Neuronal stem cell (in vitro differentiated cells): ENCODE data around the gene CCL24.

Experiments used
- DNase-seq: peaks from one replicate; pipeline ENCODE4 v3.0.0-alpha.2; 2013; ENCODE audit warnings: low spot score
- H2AFZ ChIP-seq: one replicate; pipeline ENCODE4 v1.6.1; 2013; ENCODE audit warnings: mild to moderate bottlenecking, low read length, inconsistent platforms
- H2AK5ac ChIP-seq: 2 replicates; pipeline ENCODE4 v1.6.1; 2013; ENCODE audit warnings: low read depth, mild to moderate bottlenecking, inconsistent platforms, low read length, moderate library complexity, mixed read lengths
- H2BK120ac ChIP-seq: 2 replicates; pipeline ENCODE4 v1.6.1; 2013; ENCODE audit warnings: low read depth, mild to moderate bottlenecking, inconsistent platforms, low read length, moderate library complexity, mixed read lengths
- H2BK12ac ChIP-seq: one replicate; pipeline ENCODE4 v1.6.1; 2013; ENCODE audit warnings: low read length, inconsistent platforms
- H2BK15ac ChIP-seq: 2 replicates; pipeline ENCODE4 v1.6.1; 2013; ENCODE audit warnings: mild to moderate bottlenecking, low read length, inconsistent platforms, mixed read lengths
- H2BK5ac ChIP-seq: one replicate; pipeline ENCODE4 v1.6.1; 2013; ENCODE audit warnings: inconsistent platforms, mild to moderate bottlenecking, low read length, moderate library complexity
- H3K14ac ChIP-seq: one replicate; pipeline ENCODE4 v1.6.1; 2013; ENCODE audit warnings: low read length, inconsistent platforms
- H3K18ac ChIP-seq: 2 replicates; pipeline ENCODE4 v1.6.1; 2013; ENCODE audit warnings: low read length, inconsistent platforms
- H3K23ac ChIP-seq: 2 replicates; pipeline ENCODE4 v1.6.1; 2013; ENCODE audit warnings: low read depth, mild to moderate bottlenecking, mixed read lengths, low read length, inconsistent platforms; ENCODE audit not compliant: poor library complexity
- H3K27ac ChIP-seq: replicated peaks from 3 replicates; pipeline ENCODE4 v1.5.1; 2013; ENCODE audit warnings: low read length, inconsistent platforms
- H3K27me3 ChIP-seq, 3 experiments: 2 replicates each; pipeline ENCODE4 v1.6.1; 2013; ENCODE audit warnings: low read length in 3 of 3, mild to moderate bottlenecking in 2 of 3, inconsistent platforms in 1 of 3, low read depth in 1 of 3, mixed read lengths in 1 of 3, moderate library complexity in 1 of 3; ENCODE audit not compliant: control insufficient read depth in 3 of 3, insufficient read depth in 3 of 3
- H3K36me3 ChIP-seq, 2 donors: replicated peaks in 1 of 2; 2 replicates each; pipeline ENCODE4 v1.6.1; 2013; ENCODE audit warnings: low read length in 2 of 2; ENCODE audit not compliant: control insufficient read depth in 2 of 2, insufficient read depth in 2 of 2
- H3K4ac ChIP-seq: 2 replicates; pipeline ENCODE4 v1.6.1; 2013; ENCODE audit warnings: inconsistent platforms, mild to moderate bottlenecking, low read length, moderate library complexity
- H3K4me1 ChIP-seq, 2 donors: 1 replicate in 1 of 2; 2 replicates in 1 of 2; pipeline ENCODE4 v1.6.1; 2013; ENCODE audit warnings: low read length in 2 of 2, low read depth in 1 of 2; ENCODE audit not compliant: control insufficient read depth in 2 of 2, insufficient read depth in 1 of 2
- H3K4me2 ChIP-seq: one replicate; pipeline ENCODE4 v1.6.1; 2013; ENCODE audit warnings: mild to moderate bottlenecking, low read length, inconsistent platforms; ENCODE audit not compliant: insufficient read depth, poor library complexity, severe bottlenecking
- H3K4me3 ChIP-seq, 2 donors: 2 replicates each; pipeline ENCODE4 v1.5.1; 2013; ENCODE audit warnings: low read length in 2 of 2, mild to moderate bottlenecking in 2 of 2, inconsistent platforms in 1 of 2, moderate library complexity in 1 of 2
- H3K79me1 ChIP-seq: one replicate; pipeline ENCODE4 v1.6.1; 2013; ENCODE audit warnings: low read depth, mild to moderate bottlenecking, inconsistent platforms, low read length, moderate library complexity
- H3K9ac ChIP-seq: one replicate; pipeline ENCODE4 v1.6.1; 2013; ENCODE audit warnings: mild to moderate bottlenecking, low read depth, low read length, inconsistent platforms; ENCODE audit not compliant: poor library complexity
- H3K9me3 ChIP-seq, 2 donors: replicated peaks in 1 of 2; 2 replicates each; pipeline versions ENCODE3 to v1.6.1; 2013; ENCODE audit warnings: low read length in 2 of 2, mild to moderate bottlenecking in 2 of 2, inconsistent platforms in 1 of 2, low read depth in 1 of 2, mixed read lengths in 1 of 2, moderate library complexity in 1 of 2; ENCODE audit not compliant: control insufficient read depth in 2 of 2, insufficient read depth in 1 of 2
- H4K8ac ChIP-seq: one replicate; pipeline ENCODE4 v1.6.1; 2013; ENCODE audit warnings: low read depth, mild to moderate bottlenecking, inconsistent platforms, low read length, moderate library complexity
- H4K91ac ChIP-seq: one replicate; pipeline ENCODE4 v1.6.1; 2013; ENCODE audit warnings: low read length, low read depth, mild to moderate bottlenecking, inconsistent platforms; ENCODE audit not compliant: poor library complexity
- WGBS, 2 donors: extraction: QIAGEN DNeasy Blood & Tissue Kit; methylation state at CpG; one replicate each; pipeline ENCODE4 v1.1.7; 2013; ENCODE audit warnings: missing lambda C conversion rate in 2 of 2, mixed read lengths in 1 of 2; ENCODE audit not compliant: insufficient read length in 2 of 2, insufficient replicate concordance in 1 of 2; ENCODE audit errors: extremely low coverage in 2 of 2; 5-methylcytosine and 5-hydroxymethylcytosine counted together

CCL24 gene

GRCh38 chr7:75811894-75812678 lies 1.5 kb downstream of the CCL24 start:
- H3K23ac ChIP-seq: no peak overlapping the region
- no peak overlapping the region for H2AK5ac ChIP-seq
- no peak overlapping the region for H2BK5ac ChIP-seq
- no peaks in the 10 kb centered on the region for H3K79me1 ChIP-seq
- no peak overlapping the region for H4K91ac ChIP-seq
- no peak for DNase-seq
- H3K18ac ChIP-seq: peak overlapping the region; percentile 36
- H3K27me3 ChIP-seq: no peaks in the 10 kb centered on the region
- H3K4me2 ChIP-seq: no peak overlapping the region
- no peak overlapping the region for H2BK12ac ChIP-seq
- H3K9ac ChIP-seq: no peak overlapping the region
- no peaks in the 10 kb centered on the region for H3K36me3 ChIP-seq
- peak overlapping the region in 1 of 2 donors; percentile 11 for H3K4me3 ChIP-seq
- H2BK15ac ChIP-seq: no peak overlapping the region
- H2BK120ac ChIP-seq: no peak overlapping the region
- H3K4me1 ChIP-seq: peaks cover 0 to 2% of the 10 kb centered on the region in 2 donors
- H3K27ac ChIP-seq: no peak overlapping the region
- no peak overlapping the region for H4K8ac ChIP-seq
- WGBS, 2 donors: no CpG with 5 or more reads among the region's 11 CpGs
- no peak overlapping the region for H3K14ac ChIP-seq
- no peak overlapping the region for H3K4ac ChIP-seq
- peaks cover 1 to 7% of the 10 kb centered on the region in 2 donors for H3K9me3 ChIP-seq
- H2AFZ ChIP-seq: no peak overlapping the region

DNA sequence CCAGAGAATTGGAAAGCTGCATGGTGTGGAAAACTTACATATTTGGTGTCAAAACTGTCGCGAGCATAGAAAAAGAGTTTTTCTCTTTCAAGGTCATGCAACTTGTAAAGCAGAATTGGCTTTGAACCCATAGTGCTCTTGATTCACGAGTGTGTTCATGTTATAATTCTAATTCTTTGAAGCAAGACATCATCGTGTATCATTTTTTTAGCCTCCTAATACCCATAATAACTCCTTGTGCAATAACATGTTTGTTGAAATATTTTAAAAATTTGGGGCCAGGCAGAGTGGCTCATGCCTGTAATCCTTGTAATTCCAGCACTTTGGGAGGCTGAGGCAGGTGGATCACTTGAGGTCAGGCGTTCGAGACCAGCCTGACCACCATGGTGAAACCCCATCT lies 4.2 kb downstream of the CCL24 start:
- Histone ChIP-seq H3K36me3 (no peaks in the 10 kb centered on the region), H4K8ac (no peak overlapping the region), H3K27ac (no peak overlapping the region), H2BK12ac (no peak overlapping the region), H2BK15ac (no peak overlapping the region), H3K18ac (no peak overlapping the region), H3K9ac (no peak overlapping the region), H2BK120ac (no peak overlapping the region), H3K79me1 (no peaks in the 10 kb centered on the region), H3K4me3 (no peak overlapping the region), H3K23ac (no peak overlapping the region), H3K4me2 (no peak overlapping the region), H3K9me3 (peaks cover 5 to 14% of the 10 kb centered on the region in 2 donors), H4K91ac (no peak overlapping the region), H3K4me1 (no peaks in the 10 kb centered on the region), H3K4ac (no peak overlapping the region), H3K27me3 (no peaks in the 10 kb centered on the region), H2BK5ac (no peak overlapping the region), H2AFZ (no peak overlapping the region), H3K14ac (no peak overlapping the region), H2AK5ac (no peak overlapping the region)
- no CpG with 5 or more reads among the region's 6 CpGs for WGBS, 2 donors
- DNase-seq: no peak

- no peak overlapping the region for H2BK120ac ChIP-seq
- H3K27ac ChIP-seq: no peak overlapping the region
- no peak overlapping the region for H3K4me3 ChIP-seq
- no peaks in the 10 kb centered on the region for H3K4me1 ChIP-seq
- H2BK15ac ChIP-seq: no peak overlapping the region
- no peak overlapping the region for H3K14ac ChIP-seq
- H2AFZ ChIP-seq: no peak overlapping the region
- H3K18ac ChIP-seq: no peak overlapping the region
- no peak overlapping the region for H2BK12ac ChIP-seq
- no peak overlapping the region for H2BK5ac ChIP-seq
- no peak for DNase-seq
- H3K4me2 ChIP-seq: no peak overlapping the region
- H3K9ac ChIP-seq: no peak overlapping the region
- H3K4ac ChIP-seq: no peak overlapping the region
- H3K36me3 ChIP-seq: no peaks in the 10 kb centered on the region
- no peaks in the 10 kb centered on the region for H3K27me3 ChIP-seq
- no peak overlapping the region for H2AK5ac ChIP-seq
- no peaks in the 10 kb centered on the region for H3K79me1 ChIP-seq
- H3K23ac ChIP-seq: no peak overlapping the region
- no CpG with 5 or more reads among the region's 6 CpGs for WGBS, 2 donors
- H4K8ac ChIP-seq: no peak overlapping the region
- H4K91ac ChIP-seq: no peak overlapping the region
- peaks cover 5 to 14% of the 10 kb centered on the region in 2 donors for H3K9me3 ChIP-seq
Measured at GRCh38 chr7:75808106-75808505, 5.5 kb downstream of the CCL24 start.

GRCh38 chr7:75807452-75807851 lies 6.2 kb downstream of the CCL24 start:
- Histone ChIP-seq H2BK15ac (no peak overlapping the region), H3K14ac (no peak overlapping the region), H2BK5ac (no peak overlapping the region), H3K79me1 (no peaks in the 10 kb centered on the region), H2AFZ (no peak overlapping the region), H3K9ac (no peak overlapping the region), H2BK120ac (no peak overlapping the region), H4K91ac (no peak overlapping the region), H3K4me3 (no peak overlapping the region), H4K8ac (no peak overlapping the region), H2AK5ac (no peak overlapping the region), H3K36me3 (no peaks in the 10 kb centered on the region), H3K18ac (no peak overlapping the region), H3K23ac (no peak overlapping the region), H3K27ac (no peak overlapping the region), H3K9me3 (peaks cover 5 to 14% of the 10 kb centered on the region in 2 donors), H3K4ac (no peak overlapping the region), H3K4me1 (no peaks in the 10 kb centered on the region), H3K27me3 (no peaks in the 10 kb centered on the region), H2BK12ac (no peak overlapping the region), H3K4me2 (no peak overlapping the region)
- WGBS, 2 donors: no CpG with 5 or more reads among the region's 9 CpGs
- no peak for DNase-seq
